ENCODE data around the gene LAMC1. TPM values are rescaled to one million over a fixed set of nuclear protein-coding genes. Genes with fewer than 3 reads are reported as not detected.
A peak's percentile ranks its signal among the peaks of the same experiment; 100 is the strongest.

LAMC1 gene
- polyA plus RNA-seq, 1 donor (not counting 4 experiments of a cell fraction or from before 2014, with no cell fraction given): 66.6 TPM

DNA sequence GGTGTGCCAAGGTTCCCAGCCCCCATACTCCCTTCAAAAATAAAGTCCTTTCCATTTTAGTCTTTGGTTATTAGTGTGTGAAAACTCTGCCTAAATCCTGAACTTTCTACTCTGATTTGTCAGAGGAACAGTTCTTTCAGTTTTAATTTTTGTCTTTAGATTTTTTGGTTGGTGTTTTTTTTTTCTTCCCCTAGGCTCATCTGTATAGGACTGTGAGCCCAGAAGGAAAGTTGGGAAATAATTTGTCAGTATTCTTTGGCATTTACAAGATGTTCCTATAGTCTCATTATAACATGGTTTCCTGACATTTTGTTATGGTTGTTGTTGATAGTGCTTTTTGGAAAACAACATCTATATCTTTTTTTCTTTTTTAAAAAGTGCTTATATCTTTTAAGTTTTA is 38.0 kb downstream of the LAMC1 start:
- Histone ChIP-seq H3K27me3 (ENCODE audit: control insufficient read depth, extremely low read depth, insufficient read depth, low read length) (no peaks in the 10 kb centered on the region), H3K9me1 (ENCODE audit: control insufficient read depth, extremely low read depth, insufficient read depth, low read length) (peaks cover 2% of the 10 kb centered on the region), H3K4me3 (ENCODE audit: control insufficient read depth in 2 of 3, extremely low read depth in 1 of 3, insufficient read depth in 2 of 3, low read depth in 1 of 3, low read length in 3 of 3) (no peak overlapping the region), H3K4me2 (ENCODE audit: control insufficient read depth, extremely low read depth, insufficient read depth, low read depth, low read length) (no peak overlapping the region), H2AFZ (ENCODE audit: control insufficient read depth, low read length) (no peak overlapping the region), H3K79me2 (ENCODE audit: control insufficient read depth, insufficient read depth, low read length) (peaks cover 69% of the 10 kb centered on the region), H3K27ac (ENCODE audit: control insufficient read depth, insufficient read depth, low read length) (peak overlapping the region; percentile 77), H3K4me1 (ENCODE audit: control insufficient read depth, extremely low read depth, insufficient read depth, low read length) (peaks cover 22% of the 10 kb centered on the region), H3K9me3 (ENCODE audit: control insufficient read depth, low read depth, low read length) (no peaks in the 10 kb centered on the region), H4K20me1 (ENCODE audit: control insufficient read depth, extremely low read depth, insufficient read depth, low read length) (peaks cover 5% of the 10 kb centered on the region), H3K36me3 (ENCODE audit: control insufficient read depth in 2 of 2, extremely low read depth in 1 of 2, insufficient read depth in 2 of 2, low read length in 2 of 2) (no peaks in the 10 kb centered on the region), H3K9ac (ENCODE audit: control insufficient read depth, extremely low read depth, insufficient read depth, low read length) (peak overlapping the region; percentile 36)
- DNase-seq (ENCODE audit: low read depth, low spot score) (no peak), FAIRE-seq (no peak)
- dilution Hi-C loops (cut with MboI; ENCODE audit: extremely low pct_ligation_motif_present, low sequenced_read_pairs): no loop called here
- TF ChIP-seq, protein P1, sequence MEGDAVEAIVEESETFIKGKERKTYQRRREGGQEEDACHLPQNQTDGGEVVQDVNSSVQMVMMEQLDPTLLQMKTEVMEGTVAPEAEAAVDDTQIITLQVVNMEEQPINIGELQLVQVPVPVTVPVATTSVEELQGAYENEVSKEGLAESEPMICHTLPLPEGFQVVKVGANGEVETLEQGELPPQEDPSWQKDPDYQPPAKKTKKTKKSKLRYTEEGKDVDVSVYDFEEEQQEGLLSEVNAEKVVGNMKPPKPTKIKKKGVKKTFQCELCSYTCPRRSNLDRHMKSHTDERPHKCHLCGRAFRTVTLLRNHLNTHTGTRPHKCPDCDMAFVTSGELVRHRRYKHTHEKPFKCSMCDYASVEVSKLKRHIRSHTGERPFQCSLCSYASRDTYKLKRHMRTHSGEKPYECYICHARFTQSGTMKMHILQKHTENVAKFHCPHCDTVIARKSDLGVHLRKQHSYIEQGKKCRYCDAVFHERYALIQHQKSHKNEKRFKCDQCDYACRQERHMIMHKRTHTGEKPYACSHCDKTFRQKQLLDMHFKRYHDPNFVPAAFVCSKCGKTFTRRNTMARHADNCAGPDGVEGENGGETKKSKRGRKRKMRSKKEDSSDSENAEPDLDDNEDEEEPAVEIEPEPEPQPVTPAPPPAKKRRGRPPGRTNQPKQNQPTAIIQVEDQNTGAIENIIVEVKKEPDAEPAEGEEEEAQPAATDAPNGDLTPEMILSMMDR (optimal IDR thresholded peaks at IDR 0.05 in 1 of 3, IDR thresholded peaks at IDR 0.05 in 1 of 3, conservative IDR thresholded peaks at IDR 0.05 in 1 of 3; ENCODE audit: extremely low read depth in 1 of 3, insufficient read depth in 2 of 3, low read length in 3 of 3): no peak
- no peak for TF ChIP-seq EZH2 (IDR thresholded peaks at IDR 0.05; ENCODE audit: low read length)

GRCh38 chr1:183063349-183063748 is 40.1 kb downstream of the LAMC1 start:
- Histone ChIP-seq H3K9me1 (ENCODE audit: control insufficient read depth, extremely low read depth, insufficient read depth, low read length) (peaks cover 2% of the 10 kb centered on the region), H3K27ac (ENCODE audit: control insufficient read depth, insufficient read depth, low read length) (no peak overlapping the region), H4K20me1 (ENCODE audit: control insufficient read depth, extremely low read depth, insufficient read depth, low read length) (peaks cover 4% of the 10 kb centered on the region), H3K27me3 (ENCODE audit: control insufficient read depth, extremely low read depth, insufficient read depth, low read length) (no peaks in the 10 kb centered on the region), H3K4me1 (ENCODE audit: control insufficient read depth, extremely low read depth, insufficient read depth, low read length) (peaks cover 22% of the 10 kb centered on the region), H3K9me3 (ENCODE audit: control insufficient read depth, low read depth, low read length) (no peaks in the 10 kb centered on the region), H3K4me2 (ENCODE audit: control insufficient read depth, extremely low read depth, insufficient read depth, low read depth, low read length) (no peak overlapping the region), H3K36me3 (ENCODE audit: control insufficient read depth in 2 of 2, extremely low read depth in 1 of 2, insufficient read depth in 2 of 2, low read length in 2 of 2) (no peaks in the 10 kb centered on the region), H3K9ac (ENCODE audit: control insufficient read depth, extremely low read depth, insufficient read depth, low read length) (no peak overlapping the region), H3K79me2 (ENCODE audit: control insufficient read depth, insufficient read depth, low read length) (peaks cover 62% of the 10 kb centered on the region), H2AFZ (ENCODE audit: control insufficient read depth, low read length) (no peak overlapping the region), H3K4me3 (ENCODE audit: control insufficient read depth in 2 of 3, extremely low read depth in 1 of 3, insufficient read depth in 2 of 3, low read depth in 1 of 3, low read length in 3 of 3) (no peak overlapping the region)
- FAIRE-seq: no peak
- no peak for TF ChIP-seq EZH2 (IDR thresholded peaks at IDR 0.05; ENCODE audit: low read length)
- TF ChIP-seq, protein P1 (optimal IDR thresholded peaks at IDR 0.05 in 1 of 3, IDR thresholded peaks at IDR 0.05 in 1 of 3, conservative IDR thresholded peaks at IDR 0.05 in 1 of 3; ENCODE audit: extremely low read depth in 1 of 3, insufficient read depth in 2 of 3, low read length in 3 of 3): no peak
- dilution Hi-C loops (cut with MboI; ENCODE audit: extremely low pct_ligation_motif_present, low sequenced_read_pairs): no loop called here
- no peak for DNase-seq (ENCODE audit: low read depth, low spot score)

Measured in keratinocyte (primary cell).